ENCODE results near the gene LMF1. TPM values are rescaled to one million over a fixed set of nuclear protein-coding genes. Genes with fewer than 3 reads are reported as not detected.

Gene LMF1
- total and polyA plus RNA-seq, 9 of the 15 experiments (the other 6 are each of a cell fraction or from before 2014, with no cell fraction given): 0.11 to 1.6 (median 0.55) TPM; not detected in 1

- no peak for ATAC-seq
- Histone ChIP-seq H3K27me3 (ENCODE audit: control insufficient read depth in 2 of 2, insufficient read depth in 2 of 2, low read length in 2 of 2) (peaks cover 41 to 76% of the 10 kb centered on the region in 2 experiments), H3K4me1 (replicated peaks in 1 of 2; ENCODE audit: control insufficient read depth in 2 of 2, insufficient read depth in 2 of 2, low read length in 2 of 2) (peaks cover 4 to 55% of the 10 kb centered on the region in 2 experiments; a peak in 3 of 5 replicates), H3K9me3 (replicated peaks; ENCODE audit: control insufficient read depth, insufficient read depth, low read depth, low read length) (no peaks in the 10 kb centered on the region; the same call in 1 of the 2 replicates), H3K9ac (ENCODE audit: insufficient read depth in 1 of 2, low read depth in 2 of 2, low read length in 2 of 2) (no peak overlapping the region; a peak in 1 of 4 replicates), H3K4me2 (ENCODE audit: insufficient read depth, low read length) (no peak overlapping the region), H3K79me2 (ENCODE audit: control insufficient read depth, insufficient read depth, low read length) (0 out of 3 replicates have a peak, but pooled peaks cover 8% of the 10 kb centered on the region), H3K36me3 (ENCODE audit: control insufficient read depth, insufficient read depth, low read length) (no peaks in the 10 kb centered on the region), H3K27ac (ENCODE audit: extremely low read depth, low read depth, low read length) (no peak overlapping the region), H4K20me1 (replicated peaks; ENCODE audit: control insufficient read depth, insufficient read depth, low read length) (peaks cover 19% of the 10 kb centered on the region), H2AFZ (ENCODE audit: low read depth, low read length) (no peak overlapping the region), H3K9me1 (ENCODE audit: control insufficient read depth, insufficient read depth, low read length) (no peaks in the 10 kb centered on the region), H3K4me3 (no peak overlapping the region)
- no TSS peak for BruUV-seq (replicated peaks)
- WGBS (ENCODE audit: insufficient coverage, low coverage, missing lambda C conversion rate): 11% methylated on average over 20 of the region's 21 CpGs
- TF ChIP-seq KDM4B (IDR thresholded peaks at IDR 0.05; ENCODE audit: borderline replicate concordance in 2 of 2, low read depth in 1 of 2): no peak
- CTCF ChIA-PET (ENCODE audit: low intra/inter-chr PET ratio): no interaction called here
- no peak for DNase-seq (ENCODE audit: extremely low read depth in 1 of 4, low spot score in 3 of 4)
- POLR2A ChIA-PET: no interaction called here
- intact Hi-C loops (cut with micrococcal nuclease) (no loop called here), in situ Hi-C loops (cut with MboI) (no loop called here)
- FAIRE-seq: no peak
Measured at GRCh38 chr16:974001-974601, 3.3 kb upstream of the LMF1 start.

- no peaks in the 10 kb centered on the region; the same call in 2 of the 3 replicates for H3K36me3 ChIP-seq (ENCODE audit: control insufficient read depth, insufficient read depth, low read length)
- no peak for FAIRE-seq
- no peaks in the 10 kb centered on the region for H3K9me1 ChIP-seq (ENCODE audit: control insufficient read depth, insufficient read depth, low read length)
- WGBS (ENCODE audit: insufficient coverage, low coverage, missing lambda C conversion rate): 5% methylated on average over 13 of the region's 17 CpGs
- POLR2A ChIA-PET: no interaction called here
- no peak for ATAC-seq
- in situ Hi-C loops (cut with MboI): no loop called here
- intact Hi-C loops (cut with micrococcal nuclease): no loop called here
- H4K20me1 ChIP-seq (replicated peaks; ENCODE audit: control insufficient read depth, insufficient read depth, low read length): peaks cover 12% of the 10 kb centered on the region; the same call in 1 of the 2 replicates
- 0 out of 3 replicates have a peak, but pooled peaks cover 8% of the 10 kb centered on the region for H3K79me2 ChIP-seq (ENCODE audit: control insufficient read depth, insufficient read depth, low read length)
- H3K9me3 ChIP-seq (replicated peaks; ENCODE audit: control insufficient read depth, insufficient read depth, low read depth, low read length): no peaks in the 10 kb centered on the region; the same call in 1 of the 2 replicates
- H3K27ac ChIP-seq (ENCODE audit: extremely low read depth, low read depth, low read length): no peak overlapping the region
- peaks cover 41 to 71% of the 10 kb centered on the region in 2 experiments for H3K27me3 ChIP-seq (ENCODE audit: control insufficient read depth in 2 of 2, insufficient read depth in 2 of 2, low read length in 2 of 2)
- H3K4me3 ChIP-seq: no peak overlapping the region
- H3K9ac ChIP-seq (ENCODE audit: insufficient read depth in 1 of 2, low read depth in 2 of 2, low read length in 2 of 2): no peak overlapping the region
- DNase-seq (ENCODE audit: extremely low read depth in 1 of 4, low spot score in 3 of 4): no peak
- no peak overlapping the region for H2AFZ ChIP-seq (ENCODE audit: low read depth, low read length)
- peaks cover 4 to 55% of the 10 kb centered on the region in 2 experiments; a peak in 3 of 5 replicates for H3K4me1 ChIP-seq (replicated peaks in 1 of 2; ENCODE audit: control insufficient read depth in 2 of 2, insufficient read depth in 2 of 2, low read length in 2 of 2)
- no TSS peak for BruUV-seq (replicated peaks)
- no peak overlapping the region for H3K4me2 ChIP-seq (ENCODE audit: insufficient read depth, low read length)
- CTCF ChIA-PET (ENCODE audit: low intra/inter-chr PET ratio): no interaction called here
- TF ChIP-seq ZC3H4 (CRISPR knock-in tag; IDR thresholded peaks at IDR 0.05; ENCODE audit: borderline replicate concordance) (no peak), COPS2 (conservative IDR thresholded peaks at IDR 0.05) (no peak), POLR3A (IDR thresholded peaks at IDR 0.05; ENCODE audit: borderline replicate concordance, extremely low read depth, insufficient read depth, insufficient read length) (no peak), FOXK1 (CRISPR knock-in tag; IDR thresholded peaks at IDR 0.05; ENCODE audit: borderline replicate concordance) (no peak), KAT2B (IDR thresholded peaks at IDR 0.05; ENCODE audit: low read depth, low read length) (no peak), ZNF431 (CRISPR knock-in tag; IDR thresholded peaks at IDR 0.05) (no peak), YBX1 (IDR thresholded peaks at IDR 0.05) (no peak), SLC30A9 (CRISPR knock-in tag; IDR thresholded peaks at IDR 0.05) (no peak), PCBP2 (IDR thresholded peaks at IDR 0.05; ENCODE audit: low read depth, low read length, poor library complexity, severe bottlenecking) (no peak), NBN (IDR thresholded peaks at IDR 0.05; ENCODE audit: low read depth) (no peak), NFYB (IDR thresholded peaks at IDR 0.05; ENCODE audit: extremely low read depth, insufficient read length) (no peak)
- TF ChIP-seq, protein P1, sequence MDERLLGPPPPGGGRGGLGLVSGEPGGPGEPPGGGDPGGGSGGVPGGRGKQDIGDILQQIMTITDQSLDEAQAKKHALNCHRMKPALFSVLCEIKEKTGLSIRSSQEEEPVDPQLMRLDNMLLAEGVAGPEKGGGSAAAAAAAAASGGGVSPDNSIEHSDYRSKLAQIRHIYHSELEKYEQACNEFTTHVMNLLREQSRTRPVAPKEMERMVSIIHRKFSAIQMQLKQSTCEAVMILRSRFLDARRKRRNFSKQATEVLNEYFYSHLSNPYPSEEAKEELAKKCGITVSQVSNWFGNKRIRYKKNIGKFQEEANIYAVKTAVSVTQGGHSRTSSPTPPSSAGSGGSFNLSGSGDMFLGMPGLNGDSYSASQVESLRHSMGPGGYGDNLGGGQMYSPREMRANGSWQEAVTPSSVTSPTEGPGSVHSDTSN (CRISPR knock-in tag; IDR thresholded peaks at IDR 0.05; ENCODE audit: low read depth): no peak
- TF ChIP-seq, protein P1 (tag; conservative IDR thresholded peaks at IDR 0.05; ENCODE audit: low read depth): no peak
Measured at GRCh38 chr16:973366-973765, 2.6 kb upstream of the LMF1 start.

Measured in K562 (cell line).